GM10266 (cell line): ENCODE data around the gene GJA4.

Experiments
- DNase-seq: peaks from one replicate; pipeline ENCODE4 v3.0.0; 2012; ENCODE audit errors: extremely low spot score
- TF ChIP-seq, protein P1 (sequence below): IDR thresholded peaks from 2 replicates; pipeline ENCODE4 v1.5.1; 2012; ENCODE audit warnings: mild to moderate bottlenecking, low read depth; ENCODE audit not compliant: control insufficient read depth, insufficient read depth; ENCODE audit errors: missing control alignments

Gene GJA4

GRCh38 chr1:34825455-34826091 is 32.8 kb downstream of the GJA4 start:
- TF ChIP-seq, protein P1, sequence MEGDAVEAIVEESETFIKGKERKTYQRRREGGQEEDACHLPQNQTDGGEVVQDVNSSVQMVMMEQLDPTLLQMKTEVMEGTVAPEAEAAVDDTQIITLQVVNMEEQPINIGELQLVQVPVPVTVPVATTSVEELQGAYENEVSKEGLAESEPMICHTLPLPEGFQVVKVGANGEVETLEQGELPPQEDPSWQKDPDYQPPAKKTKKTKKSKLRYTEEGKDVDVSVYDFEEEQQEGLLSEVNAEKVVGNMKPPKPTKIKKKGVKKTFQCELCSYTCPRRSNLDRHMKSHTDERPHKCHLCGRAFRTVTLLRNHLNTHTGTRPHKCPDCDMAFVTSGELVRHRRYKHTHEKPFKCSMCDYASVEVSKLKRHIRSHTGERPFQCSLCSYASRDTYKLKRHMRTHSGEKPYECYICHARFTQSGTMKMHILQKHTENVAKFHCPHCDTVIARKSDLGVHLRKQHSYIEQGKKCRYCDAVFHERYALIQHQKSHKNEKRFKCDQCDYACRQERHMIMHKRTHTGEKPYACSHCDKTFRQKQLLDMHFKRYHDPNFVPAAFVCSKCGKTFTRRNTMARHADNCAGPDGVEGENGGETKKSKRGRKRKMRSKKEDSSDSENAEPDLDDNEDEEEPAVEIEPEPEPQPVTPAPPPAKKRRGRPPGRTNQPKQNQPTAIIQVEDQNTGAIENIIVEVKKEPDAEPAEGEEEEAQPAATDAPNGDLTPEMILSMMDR, result no peak
- no peak for DNase-seq

GRCh38 chr1:34827341-34827941 is 34.6 kb downstream of the GJA4 start:
- TF ChIP-seq, protein P1, result no peak
- DNase-seq, result no peak

DNA sequence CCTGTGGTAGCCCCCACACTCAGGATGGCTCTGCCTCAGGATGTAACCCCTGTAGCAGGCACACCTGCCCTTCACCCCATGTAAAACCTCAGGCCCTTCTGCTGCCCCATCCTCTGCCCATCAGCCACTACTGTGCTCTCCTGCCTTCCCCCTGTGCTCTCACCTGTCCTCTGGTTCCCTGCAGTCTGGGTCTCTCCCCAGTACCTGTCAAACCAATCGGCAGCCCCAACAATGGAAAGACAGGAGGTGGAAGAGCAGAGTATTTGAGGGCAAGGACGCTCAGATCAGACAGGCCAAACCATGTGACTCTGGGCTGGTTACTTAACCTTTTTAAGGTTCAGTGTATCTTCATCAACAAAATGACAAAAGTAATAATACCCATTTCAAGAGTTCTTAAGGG is 35.8 kb downstream of the GJA4 start:
- TF ChIP-seq, protein P1, result no peak
- no peak for DNase-seq

GRCh38 chr1:34829250-34829649 is 36.5 kb downstream of the GJA4 start:
- TF ChIP-seq, protein P1, result no peak
- no peak for DNase-seq

DNA sequence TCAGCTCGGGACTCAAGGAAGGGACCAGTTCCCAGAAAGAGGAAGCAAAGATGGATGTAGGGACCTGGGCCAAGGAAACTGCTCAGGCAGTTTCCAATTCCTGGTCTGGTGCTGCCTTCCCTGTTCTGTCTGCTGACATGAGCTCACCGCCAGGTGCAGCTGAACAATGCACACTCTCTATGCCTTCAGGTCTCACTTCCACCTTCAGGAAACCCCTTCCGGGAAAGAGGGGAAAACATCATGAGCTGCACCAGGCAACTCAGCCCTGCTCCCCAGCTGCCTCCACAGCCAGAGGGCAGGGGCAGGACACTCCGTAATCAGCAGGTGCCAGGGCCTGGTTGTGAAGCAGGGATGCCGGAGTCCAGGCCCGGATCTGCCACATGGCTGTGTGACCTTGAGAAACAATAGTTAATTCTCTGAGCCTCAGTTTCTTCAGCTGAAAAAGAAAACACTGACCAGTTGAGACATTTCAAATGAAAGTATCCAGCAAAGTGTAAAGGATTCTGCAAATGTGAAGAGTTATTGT is 39.0 kb downstream of the GJA4 start:
- TF ChIP-seq, protein P1, result no peak
- no peak for DNase-seq

- DNase-seq, result no peak
- TF ChIP-seq, protein P1, result no peak
Measured at GRCh38 chr1:34833711-34834110, 40.9 kb downstream of the GJA4 start.
